NCI-H526 treated with DMSO at 0.1 percent for 48 hours (cell line): Measurements from ENCODE around the gene RTKN.
A peak's percentile ranks its signal among the peaks of the same experiment; 100 is the strongest.
"Not testable (repeated sequence)": the region's sequence is repeated elsewhere in the genome, so short reads cannot be mapped to it uniquely, and the experiment has no call there.

Experiments used
- DNase-seq: peaks from one replicate; lab custom pipeline; 2025; lab: John Stamatoyannopoulos, UW

Gene RTKN

DNA sequence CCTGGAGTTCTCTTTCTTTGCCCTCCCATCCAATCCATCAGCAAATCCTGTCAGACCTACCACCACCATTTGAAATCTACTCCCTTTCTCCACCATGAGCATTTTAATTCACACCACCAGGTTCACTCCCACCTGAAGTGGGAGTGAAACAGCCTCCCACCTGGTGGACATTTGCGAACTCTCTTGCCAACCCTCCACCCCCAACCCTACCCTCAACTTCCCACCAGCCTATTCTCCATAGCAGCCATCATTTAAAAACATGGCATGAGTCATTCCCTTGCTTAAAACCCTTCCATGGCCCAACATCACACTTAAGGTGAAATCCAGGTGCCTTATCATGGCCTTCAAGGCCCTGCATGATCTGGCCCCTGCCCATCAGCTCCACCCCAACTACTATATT is 3.5 kb downstream of the RTKN start:
- no peak for DNase-seq

DNA sequence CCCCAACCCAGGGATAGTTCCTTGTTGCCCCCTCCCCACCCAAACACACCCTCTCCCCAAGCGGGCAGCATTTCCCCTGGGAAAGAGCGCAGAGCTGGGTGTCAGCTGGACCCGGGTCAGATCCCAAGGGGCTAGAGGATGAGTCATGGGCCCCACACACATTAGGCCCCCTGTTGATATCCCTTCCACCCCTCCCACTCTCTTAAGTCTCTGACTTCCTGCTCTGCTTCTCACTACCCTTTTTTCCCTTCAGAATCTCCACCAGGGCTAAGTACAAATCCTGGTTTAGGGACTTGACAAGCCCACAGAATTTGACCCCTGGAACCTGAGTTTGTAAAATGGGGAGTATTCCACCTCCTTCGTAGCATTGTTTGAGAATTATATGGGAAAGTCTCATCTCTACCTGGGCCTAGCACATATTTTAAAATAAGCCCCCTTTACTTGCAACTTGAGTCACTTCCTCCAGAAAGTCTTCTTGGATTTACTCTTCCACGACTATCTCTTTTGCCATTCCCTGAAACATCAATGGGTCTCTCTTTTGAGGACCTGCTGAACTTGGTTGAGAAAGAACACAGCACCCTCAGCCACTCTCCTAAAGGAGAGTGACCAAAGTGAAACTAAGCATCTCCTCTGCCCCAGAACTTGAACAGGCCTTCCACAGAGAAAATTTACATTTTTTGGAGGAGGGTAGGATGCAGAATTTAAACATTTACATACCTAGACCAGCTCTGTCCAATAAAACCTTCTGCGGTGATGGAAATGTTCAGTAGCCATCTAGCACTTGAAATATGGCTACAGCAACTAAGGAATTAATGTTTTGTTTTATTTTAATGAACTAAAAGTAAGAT is 4.7 kb downstream of the RTKN start:
- DNase-seq: no peak

DNA sequence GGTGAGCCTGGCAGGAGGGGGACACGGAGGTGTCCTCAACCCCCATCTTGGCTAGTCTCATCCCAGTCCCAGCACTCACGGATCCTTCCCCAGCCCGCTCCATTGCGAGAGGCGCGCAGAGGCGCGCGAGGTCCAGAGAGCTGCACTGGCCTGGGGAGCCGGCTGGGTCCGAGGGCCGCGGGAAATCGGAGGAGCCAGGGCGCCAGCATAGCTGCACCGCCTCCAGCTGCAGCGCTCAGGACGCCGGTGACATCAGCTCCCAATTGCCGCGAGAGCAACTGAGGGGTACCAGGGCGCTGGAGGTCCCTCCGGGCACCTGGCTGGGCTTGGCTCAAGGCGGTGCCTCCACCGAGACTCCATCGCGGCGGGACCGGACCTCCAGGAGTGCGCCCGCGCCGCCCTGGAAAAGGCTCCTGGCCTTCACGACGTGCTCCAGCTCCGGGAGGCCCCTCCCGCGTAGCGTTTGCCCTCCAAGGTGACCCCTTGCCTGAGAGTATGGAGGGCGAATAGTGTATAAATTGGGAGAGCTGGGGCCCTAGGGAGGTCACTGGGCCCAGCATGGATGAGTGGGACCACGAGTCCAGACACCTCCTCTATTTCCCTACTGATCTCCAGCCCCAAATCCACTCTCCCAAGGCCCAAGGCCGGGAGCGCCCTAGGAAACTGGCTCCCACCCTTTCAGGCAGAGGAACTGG is 5.5 kb downstream of the RTKN start:
- DNase-seq: no peak

DNA sequence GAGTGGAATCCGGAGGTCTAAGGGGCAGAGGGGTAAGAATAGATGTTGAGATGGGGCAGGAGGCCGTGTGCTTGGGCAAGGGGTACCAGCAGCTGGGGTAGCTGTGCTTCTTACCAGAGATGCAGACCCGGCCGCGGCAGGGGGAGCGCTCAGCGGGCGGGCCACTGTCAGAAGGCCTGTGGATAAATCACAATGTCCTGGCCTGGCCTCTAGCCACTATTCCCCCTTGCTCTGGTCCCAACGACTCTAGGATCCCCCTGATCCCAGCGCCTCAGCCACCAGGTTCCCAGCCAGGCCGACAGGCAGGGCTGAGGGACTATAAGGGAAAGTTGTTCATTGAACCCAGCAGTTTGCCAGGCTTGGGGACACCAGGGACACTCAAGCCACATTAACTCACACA is 11.2 kb downstream of the RTKN start:
- DNase-seq: no peak

DNA sequence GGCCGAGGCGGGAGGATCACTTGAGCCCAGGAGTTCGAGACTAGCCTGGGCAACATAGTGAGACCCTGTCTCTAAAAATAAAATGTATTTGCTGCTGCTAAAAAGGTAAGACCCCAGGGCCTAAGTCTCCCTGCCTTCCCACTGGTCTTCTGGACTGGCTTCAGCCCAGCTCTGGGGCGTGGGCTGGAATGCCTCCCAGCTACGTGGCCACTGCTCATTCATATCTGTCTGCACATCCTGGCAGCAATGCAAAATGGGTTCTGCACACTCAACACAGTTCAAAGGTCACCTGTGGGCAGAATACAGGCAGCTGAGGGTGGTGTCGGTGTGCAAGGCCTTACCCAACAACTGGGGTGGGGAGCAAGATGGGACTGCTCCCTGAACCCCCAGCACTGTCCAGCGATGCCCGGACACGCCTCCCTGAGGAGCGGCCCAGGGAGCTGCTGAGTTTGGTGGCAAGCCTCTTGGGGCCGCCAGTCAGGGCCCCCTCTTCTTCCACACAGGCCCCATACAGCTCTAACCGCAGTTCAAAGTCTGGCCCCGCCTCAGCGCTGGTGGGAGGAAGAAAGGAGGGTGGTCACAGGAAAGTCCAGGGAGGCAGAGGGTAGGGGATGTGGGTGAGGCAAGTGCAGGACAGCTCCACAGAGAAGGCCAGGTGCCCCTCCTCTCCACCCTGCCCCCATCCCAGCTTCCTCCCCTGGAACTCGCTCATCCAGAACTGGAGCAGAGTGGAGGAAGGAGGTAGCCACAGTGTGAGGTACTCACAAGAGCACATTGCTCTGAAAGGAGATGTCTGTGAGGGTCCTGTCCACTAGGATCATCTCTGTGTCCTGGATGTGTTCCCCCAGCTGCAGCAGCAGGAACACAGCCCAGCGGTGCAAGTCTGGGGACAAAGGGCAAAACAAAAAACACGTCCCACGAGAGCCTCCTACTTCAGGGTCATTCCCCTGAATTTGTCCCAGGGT is 12.0 kb downstream of the RTKN start:
- no peak for DNase-seq

DNA sequence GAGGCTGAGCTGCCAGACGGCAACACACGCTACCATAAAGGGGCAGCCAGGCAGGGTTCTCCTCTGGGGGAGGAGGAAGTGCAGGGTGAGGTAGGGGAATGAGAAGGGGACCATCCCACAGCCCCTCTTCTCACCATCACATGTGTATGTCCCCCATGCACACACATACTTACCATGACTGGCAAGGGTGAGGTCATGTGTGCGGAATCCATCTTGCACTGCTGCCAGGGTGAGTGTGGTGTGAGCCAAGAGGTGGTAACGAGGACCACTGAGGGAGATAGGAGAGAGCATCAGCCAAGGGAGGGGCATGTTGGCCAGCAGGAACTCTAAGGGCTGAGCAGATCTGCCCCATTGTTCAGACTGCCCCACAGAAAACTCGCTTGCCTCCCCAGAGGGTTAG is 13.1 kb downstream of the RTKN start:
- DNase-seq: no peak

DNA sequence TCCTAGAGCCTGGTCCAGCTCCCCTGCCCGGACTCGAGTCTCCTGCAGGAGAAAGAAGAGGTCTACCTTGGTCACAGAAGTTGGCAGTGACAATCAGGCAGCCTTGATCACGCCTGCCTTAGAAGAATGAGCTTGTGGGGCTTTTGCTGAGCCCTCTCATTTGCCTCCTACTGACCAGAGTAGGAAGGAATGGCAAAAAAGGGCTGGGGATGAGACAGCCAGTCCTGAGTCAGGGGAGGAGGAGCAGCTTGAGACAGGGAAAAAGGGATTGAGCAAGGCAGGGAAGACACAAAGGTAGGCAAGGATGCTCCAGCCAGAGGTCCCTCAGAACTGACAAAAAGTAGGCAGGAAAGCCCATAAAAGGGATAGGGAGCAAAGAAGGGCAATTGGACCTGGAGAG is 14.2 kb downstream of the RTKN start:
- DNase-seq: no peak

DNA sequence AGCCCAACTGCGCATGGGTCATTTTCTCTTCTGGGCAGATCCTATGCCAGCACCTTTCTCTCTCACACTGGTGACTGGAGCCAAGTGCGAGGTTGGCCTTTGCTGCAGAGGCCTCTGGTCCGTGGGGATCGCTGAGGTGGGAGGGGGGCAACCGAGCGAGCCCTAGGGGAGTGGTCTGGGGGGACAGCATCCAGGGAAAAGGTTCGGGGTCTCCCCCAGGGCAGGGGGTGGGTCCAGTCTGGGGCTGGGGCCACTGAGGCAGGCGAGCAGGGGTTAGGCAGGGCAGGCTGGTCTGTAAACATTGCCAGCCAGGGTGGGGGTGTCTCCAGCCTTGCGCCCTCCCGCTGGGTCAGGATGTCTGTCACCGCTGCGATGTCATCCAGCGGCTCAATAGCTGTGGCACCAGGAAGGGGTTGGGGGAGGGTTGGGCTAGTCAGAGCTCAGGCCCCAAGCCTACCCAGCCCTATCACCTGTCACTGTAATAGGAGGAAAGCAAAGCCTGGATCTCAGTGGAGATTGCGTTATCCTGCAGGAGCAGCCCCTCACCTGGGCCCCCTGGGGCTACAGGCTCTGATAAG is 15.5 kb downstream of the RTKN start:
- no peak for DNase-seq

DNA sequence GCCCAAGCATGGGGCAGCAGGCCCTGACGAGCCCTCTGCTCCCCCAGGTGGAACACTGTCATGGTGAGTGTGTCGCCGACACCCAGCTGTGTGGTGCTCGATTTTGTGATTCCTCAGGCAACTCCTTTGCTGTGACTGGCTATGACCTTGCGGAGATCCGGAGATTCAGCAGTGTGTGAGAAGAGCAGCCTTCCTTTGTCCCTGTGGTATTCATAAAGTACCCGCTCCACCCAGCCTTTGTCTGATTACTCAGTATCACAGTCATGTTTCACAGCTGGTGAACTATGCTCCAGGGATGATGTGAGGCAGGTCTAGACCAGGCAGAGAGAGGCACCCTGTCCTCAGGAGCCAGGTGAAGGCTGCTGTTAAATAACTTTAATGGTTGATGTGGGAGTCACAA is 16.2 kb downstream of the RTKN start:
- no peak for DNase-seq

DNA sequence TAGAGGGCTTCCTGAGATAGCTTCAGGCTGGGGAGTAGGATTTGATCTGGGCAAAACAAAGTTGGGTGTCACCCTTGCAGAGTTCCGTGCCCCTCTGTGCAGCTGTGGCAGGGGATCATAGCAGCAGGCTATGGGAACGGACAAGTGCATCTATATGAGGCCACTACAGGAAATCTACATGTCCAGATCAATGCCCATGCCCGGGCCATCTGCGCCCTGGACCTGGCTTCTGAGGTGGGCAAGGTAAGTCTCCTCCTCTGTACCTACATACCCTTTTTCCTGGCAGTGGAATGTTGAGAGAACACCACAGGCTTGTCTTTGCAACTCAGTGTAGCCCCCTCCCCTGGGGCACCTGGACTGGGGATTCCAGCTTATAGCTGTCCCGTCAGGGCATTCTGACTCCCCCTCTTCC is 16.7 kb downstream of the RTKN start:
- DNase-seq: no peak

DNA sequence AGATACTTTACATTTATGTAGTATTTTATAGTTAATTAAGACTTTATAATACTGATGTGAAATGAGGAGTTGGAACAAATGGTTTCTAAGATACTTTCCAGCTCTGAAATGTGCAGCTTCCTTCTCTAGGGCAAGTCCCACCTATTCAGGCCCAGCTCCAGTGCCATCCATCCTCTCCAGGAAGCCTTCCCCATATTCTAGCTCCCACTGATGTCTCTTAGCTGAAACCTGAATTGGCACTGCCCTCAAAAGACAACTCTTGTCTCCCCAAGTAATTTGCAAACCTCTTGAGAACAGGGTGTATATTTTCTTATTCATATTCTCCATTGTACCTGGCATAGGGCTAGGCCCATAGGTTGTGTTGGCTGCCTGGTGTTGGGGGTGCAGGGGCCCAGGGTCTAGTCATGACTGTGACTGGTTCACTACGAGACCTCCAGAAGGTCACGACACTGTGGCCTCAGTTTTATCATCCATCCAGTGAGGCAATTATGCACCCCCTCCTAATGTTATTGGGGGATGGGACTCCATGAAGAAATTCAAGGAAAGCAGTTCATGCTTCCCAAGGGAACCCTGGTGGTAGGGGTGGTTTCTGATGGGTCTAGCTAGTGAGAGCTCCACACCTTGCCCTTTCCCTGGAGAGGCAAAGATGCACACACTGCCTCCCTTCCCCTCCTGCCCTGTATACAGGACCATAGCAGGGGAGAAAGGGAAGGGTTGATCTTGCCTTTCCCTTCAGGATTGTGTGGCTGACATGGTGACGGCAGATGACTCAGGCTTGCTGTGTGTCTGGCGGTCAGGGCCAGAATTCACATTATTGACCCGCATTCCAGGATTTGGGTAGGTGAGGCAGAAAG is 17.4 kb downstream of the RTKN start:
- no peak for DNase-seq

DNA sequence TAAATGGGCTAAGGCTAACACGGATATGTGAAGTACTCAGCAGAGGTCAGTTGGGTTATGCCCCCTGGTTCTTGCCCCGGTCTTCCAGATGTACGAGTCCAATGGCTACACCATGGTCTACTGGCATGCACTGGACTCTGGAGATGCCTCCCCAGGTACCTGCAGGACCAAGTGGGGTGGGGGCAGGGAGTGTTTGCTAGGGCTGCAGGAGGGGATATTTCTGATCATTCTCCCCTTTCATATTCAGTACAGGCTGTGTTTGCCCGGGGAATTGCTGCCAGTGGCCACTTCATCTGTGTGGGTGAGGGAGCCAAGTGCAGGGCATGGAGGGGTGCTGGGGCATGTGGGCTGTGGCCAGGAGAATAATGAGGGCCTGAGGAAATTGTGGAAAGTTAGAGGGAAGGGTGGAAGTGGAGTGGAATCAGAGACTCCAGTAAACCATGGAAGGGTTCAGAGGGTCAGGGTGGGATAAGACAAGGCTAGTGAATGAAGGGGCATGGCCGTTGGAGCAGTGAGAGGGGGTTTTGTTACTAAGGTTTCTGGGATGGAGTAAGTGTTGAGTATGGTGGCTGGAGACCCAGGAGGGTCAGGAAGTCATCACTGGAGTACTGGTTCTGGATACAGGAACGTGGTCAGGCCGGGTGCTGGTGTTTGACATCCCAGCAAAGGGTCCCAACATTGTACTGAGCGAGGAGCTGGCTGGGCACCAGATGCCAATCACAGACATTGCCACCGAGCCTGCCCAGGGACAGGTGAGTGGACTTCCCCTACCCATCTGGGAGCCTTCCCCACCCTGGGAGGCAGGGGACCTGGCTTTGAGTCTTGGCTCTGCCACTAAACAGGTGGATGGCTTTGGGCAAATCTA is 18.3 kb downstream of the RTKN start:
- no peak for DNase-seq

DNA sequence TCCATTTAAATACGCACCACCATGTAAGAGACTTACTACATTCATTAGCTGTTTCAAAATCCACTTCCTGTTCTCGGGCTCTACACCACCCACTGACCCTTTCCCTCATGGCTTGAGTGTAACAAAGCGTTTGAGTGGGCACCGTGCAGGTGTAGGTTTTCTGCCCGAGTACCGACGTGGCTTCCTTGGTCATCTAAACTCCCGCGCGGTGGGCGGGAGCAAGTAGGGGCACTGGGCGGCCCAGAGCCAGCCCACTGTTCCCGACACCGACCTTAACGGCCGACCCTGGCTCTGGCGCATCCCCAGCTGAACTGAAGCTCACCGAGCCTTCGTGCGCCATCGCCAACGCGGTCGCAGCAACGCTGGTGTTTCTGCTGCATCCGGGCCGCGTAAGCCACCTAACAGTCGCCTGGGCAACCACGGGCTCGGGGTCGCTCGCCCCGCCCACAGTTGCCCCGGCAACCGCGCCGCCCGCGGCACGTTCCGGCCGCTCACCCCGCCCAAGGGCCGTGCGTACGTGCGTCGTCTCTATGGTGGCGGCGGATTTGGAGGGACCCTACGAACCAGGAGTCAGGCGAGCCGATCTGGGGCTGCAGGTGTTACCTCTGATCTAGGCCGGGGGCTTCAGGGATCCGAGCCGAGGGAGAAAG is 20.4 kb downstream of the RTKN start, which contains the start of the genes C2orf81 and WDR54:
TSS of gene C2orf81 (minus strand) at position 399 of the 650 bp plus-strand sequence. CDS start at position 340, 59 bp downstream.
TSS of gene WDR54 (plus strand) at position 510 of the 650 bp plus-strand sequence. CDS start 424 bp downstream, outside the sequence.
- peak; percentile 73 for DNase-seq

DNA sequence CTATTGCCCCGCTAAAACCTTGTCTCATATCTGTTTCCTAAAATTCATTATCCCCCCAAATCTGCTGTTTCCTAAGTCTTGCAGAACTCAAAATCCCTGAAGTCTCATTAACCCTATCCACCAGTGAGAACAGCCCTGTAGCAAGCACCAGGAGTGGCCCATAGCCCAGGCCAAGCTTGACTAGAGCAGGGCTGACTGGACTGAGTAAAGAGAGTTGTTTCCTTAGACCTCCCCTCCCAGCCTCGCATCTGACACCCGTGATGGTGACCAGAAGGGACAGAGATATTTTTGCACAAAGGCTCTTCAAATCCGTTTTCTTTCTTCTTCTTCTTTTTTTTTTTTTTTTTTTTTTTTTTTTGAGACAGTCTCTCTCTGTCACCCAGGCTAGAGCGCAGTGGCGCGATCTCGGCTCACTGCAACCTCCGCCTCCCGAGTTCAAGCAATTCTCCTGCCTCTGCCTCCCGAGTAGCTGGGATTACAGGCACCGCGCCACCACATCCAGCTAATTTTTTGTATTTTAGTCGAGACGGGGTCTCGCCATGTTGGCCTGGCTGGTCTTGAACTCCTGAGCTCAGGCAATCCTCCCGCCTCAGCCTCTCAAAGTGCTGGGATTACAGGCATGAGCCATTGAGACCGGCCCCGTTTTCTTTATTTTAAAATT is 21.2 kb downstream of the RTKN start:
- DNase-seq: not testable (repeated sequence)

DNA sequence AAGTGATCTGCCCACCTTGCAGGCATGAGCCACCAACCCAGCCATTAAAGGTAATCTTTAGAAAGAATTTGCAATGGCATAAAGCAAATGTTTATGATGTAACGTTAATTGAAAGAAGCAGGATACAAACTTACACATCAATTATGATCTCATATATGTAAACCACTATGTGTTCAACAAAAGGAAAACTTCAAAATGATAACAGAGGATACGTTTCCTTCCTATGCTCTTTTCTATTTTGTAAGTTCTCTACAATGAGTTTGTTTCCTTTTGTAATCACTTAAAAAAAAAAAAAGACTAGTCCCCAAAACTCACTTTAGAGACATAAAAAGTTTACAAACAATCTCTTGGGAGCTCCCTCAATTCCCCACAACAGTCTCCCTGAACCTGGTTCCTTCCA is 21.7 kb downstream of the RTKN start:
- DNase-seq: no peak

DNA sequence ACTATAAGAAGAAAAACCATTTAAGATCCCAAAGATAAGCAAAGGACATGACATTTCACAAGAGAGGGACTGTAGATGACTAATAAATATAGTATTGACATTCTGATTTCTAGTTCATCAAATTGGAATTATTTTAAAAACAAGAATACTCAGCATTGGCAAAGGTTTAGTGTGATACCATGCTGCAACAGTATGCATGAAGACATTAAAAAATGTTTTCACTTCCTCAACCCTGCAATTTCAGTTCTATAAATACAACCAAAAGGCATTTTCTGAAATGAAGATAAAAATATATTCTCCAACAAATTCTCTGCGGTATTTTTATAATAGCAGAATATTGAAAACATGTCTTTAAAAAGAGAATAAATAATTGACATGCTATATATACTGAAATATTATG is 22.4 kb downstream of the RTKN start:
- DNase-seq: no peak

DNA sequence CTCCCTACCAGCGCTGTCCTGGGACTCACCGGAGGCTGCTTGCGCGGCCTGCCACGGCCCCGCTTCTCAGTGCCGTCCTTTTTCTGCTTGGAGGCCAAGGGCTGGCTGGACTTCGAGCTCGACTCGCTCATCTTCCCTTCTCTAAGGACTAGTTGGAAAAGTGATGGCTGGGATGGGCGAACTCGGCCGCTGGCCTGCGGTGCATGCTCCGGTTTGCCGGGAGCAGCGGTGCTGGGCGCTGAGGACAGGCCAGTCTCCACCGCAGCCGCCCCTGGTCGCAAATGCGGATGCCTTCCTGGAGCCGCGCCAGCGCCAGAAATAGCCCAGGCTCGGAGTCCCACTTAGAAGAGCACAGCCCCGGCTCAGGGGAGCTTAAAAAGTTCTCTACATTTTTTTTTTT is 23.4 kb downstream of the RTKN start:
- DNase-seq: no peak

DNA sequence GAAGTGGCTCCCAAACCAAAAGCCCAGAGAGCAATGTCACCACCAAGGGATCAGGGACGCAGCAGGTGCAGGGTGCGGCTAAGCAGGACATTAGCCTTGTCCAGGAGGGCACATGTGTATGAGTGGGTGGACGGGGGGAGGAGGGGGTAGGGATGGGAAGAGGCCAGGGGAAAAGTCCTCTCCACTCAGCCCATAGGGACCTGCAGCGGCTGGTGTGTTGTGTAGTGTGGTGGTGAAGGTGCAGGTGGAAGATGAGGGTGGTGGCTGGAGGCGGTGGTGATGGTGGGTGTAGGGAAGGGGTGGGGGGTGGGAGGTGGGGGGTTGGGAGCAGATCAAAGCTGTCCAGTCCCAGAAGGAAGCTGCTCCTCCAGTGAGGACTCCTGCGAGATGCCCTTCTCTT is 24.0 kb downstream of the RTKN start:
- DNase-seq: no peak

DNA sequence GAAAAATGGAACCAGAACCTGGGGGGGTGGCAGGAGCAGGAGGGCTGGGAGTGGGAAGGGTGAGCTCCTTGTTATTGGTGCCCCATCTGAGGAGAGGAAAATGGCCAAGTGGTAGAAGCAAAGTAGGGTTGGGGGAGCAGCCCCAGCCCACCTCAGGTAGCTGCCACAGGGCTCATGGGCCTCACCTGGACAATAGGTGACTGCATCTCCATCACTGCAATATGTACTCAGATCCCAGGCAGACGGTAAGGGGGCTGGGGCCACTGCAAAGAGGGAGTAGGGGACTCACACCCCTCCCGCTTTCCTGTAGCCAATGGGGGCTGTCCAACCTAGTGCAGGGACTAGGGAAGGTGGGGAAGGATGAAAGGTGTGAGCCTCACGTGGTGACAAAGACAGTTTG is 24.5 kb downstream of the RTKN start:
- DNase-seq: no peak
